Neural progenitor cell (in vitro differentiated cells): ENCODE data around the gene LIPC.

Source experiments
- EZH2 ChIP-seq: fragments of 200-600 bp; sonication (generic); IDR thresholded peaks from 2 replicates; pipeline ENCODE4 v1.6.1; 2017; ENCODE audit warnings: antibody characterized with exemption, mild to moderate bottlenecking, moderate library complexity
- TF ChIP-seq, protein P1 (sequence below): fragments of 200-600 bp; sonication (generic); IDR thresholded peaks from 2 replicates; pipeline ENCODE4 v1.5.1; 2017; ENCODE audit warnings: antibody characterized with exemption, mild to moderate bottlenecking

DNA sequence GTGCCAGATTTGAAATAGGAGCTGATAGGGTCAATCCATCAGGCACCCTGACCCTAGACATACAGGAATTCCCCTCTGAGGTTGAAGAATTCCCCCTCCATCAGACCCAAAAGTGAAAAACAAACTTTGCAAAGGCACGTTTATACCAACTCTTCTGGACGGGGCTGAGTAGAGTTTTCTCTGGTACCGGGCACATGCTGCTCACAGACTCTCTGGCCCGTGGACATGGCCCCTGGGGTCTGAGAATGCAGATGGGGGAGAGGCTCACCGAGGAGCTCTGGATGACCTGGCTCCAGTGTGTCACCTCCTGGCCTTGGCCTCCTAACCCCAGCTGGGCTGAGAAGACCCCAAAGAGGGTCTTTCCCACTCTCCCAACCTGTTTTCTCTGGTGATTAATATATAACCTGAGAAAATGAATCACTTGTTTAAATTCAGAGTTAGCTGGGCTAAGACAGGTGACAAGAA is 11.2 kb upstream of the LIPC start:
- TF ChIP-seq, protein P1, sequence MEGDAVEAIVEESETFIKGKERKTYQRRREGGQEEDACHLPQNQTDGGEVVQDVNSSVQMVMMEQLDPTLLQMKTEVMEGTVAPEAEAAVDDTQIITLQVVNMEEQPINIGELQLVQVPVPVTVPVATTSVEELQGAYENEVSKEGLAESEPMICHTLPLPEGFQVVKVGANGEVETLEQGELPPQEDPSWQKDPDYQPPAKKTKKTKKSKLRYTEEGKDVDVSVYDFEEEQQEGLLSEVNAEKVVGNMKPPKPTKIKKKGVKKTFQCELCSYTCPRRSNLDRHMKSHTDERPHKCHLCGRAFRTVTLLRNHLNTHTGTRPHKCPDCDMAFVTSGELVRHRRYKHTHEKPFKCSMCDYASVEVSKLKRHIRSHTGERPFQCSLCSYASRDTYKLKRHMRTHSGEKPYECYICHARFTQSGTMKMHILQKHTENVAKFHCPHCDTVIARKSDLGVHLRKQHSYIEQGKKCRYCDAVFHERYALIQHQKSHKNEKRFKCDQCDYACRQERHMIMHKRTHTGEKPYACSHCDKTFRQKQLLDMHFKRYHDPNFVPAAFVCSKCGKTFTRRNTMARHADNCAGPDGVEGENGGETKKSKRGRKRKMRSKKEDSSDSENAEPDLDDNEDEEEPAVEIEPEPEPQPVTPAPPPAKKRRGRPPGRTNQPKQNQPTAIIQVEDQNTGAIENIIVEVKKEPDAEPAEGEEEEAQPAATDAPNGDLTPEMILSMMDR = no peak
- no peak for TF ChIP-seq EZH2
